ENCODE measurements around the gene PRR35. TPM values are rescaled to one million over a fixed set of nuclear protein-coding genes. Genes with fewer than 3 reads are reported as not detected.

The PRR35 gene
- total RNA-seq, 1 donor from 2014 or later, result not detected

DNA sequence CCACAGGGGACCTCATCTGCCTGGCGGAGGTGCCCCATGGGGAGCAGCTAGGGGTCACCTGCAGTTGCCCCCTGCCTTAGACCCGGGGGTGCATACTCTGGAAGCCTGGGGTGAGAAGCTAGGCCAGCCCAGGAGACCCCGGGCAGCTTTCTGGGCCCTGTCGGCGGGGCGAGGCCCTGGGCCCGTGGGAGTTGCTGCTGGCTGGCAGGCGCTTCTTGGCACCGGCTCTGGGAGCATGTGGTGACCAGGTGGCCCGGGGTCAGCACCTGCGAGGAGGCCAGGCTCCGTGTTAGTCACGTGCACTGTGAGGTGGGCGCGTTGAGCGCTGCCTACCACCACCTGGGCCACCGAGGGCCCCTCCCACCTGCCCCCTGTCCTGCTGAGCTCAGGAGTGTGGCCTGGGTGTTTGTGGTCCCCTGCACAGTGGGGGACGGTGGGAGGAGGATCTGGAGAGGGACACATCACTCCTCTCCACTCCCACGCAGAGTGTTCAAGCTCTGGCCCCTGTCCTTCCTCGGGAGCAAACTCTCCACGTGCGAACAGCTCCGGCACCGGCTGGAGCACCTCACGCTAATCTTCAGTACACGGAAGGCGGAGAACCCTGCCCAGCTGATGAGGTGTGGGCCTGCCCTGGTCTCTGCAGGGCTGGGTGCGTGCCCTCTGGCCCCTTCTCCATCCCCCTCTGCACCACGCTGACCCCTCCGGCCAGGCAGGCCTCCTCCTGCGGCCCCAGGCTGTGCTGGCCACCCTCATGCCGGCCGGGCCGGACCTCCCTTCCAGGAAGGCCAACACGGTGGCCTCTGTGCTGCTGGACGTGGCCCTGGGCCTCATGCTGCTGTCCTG lies 15.4 kb downstream of the PRR35 start:
- H3K27me3 ChIP-seq (ENCODE audit: control insufficient read depth, insufficient read depth, low read length), result no peaks in the 10 kb centered on the region
- no peak for DNase-seq (ENCODE audit: low read depth)
- TF ChIP-seq, protein P1, sequence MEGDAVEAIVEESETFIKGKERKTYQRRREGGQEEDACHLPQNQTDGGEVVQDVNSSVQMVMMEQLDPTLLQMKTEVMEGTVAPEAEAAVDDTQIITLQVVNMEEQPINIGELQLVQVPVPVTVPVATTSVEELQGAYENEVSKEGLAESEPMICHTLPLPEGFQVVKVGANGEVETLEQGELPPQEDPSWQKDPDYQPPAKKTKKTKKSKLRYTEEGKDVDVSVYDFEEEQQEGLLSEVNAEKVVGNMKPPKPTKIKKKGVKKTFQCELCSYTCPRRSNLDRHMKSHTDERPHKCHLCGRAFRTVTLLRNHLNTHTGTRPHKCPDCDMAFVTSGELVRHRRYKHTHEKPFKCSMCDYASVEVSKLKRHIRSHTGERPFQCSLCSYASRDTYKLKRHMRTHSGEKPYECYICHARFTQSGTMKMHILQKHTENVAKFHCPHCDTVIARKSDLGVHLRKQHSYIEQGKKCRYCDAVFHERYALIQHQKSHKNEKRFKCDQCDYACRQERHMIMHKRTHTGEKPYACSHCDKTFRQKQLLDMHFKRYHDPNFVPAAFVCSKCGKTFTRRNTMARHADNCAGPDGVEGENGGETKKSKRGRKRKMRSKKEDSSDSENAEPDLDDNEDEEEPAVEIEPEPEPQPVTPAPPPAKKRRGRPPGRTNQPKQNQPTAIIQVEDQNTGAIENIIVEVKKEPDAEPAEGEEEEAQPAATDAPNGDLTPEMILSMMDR (IDR thresholded peaks at IDR 0.05; ENCODE audit: insufficient read depth, low read length, poor library complexity, severe bottlenecking), result no peak
- H3K4me3 ChIP-seq (ENCODE audit: low read depth, low read length), result no peak overlapping the region
- H3K36me3 ChIP-seq (ENCODE audit: control insufficient read depth, insufficient read depth, low read length), result no peaks in the 10 kb centered on the region

DNA sequence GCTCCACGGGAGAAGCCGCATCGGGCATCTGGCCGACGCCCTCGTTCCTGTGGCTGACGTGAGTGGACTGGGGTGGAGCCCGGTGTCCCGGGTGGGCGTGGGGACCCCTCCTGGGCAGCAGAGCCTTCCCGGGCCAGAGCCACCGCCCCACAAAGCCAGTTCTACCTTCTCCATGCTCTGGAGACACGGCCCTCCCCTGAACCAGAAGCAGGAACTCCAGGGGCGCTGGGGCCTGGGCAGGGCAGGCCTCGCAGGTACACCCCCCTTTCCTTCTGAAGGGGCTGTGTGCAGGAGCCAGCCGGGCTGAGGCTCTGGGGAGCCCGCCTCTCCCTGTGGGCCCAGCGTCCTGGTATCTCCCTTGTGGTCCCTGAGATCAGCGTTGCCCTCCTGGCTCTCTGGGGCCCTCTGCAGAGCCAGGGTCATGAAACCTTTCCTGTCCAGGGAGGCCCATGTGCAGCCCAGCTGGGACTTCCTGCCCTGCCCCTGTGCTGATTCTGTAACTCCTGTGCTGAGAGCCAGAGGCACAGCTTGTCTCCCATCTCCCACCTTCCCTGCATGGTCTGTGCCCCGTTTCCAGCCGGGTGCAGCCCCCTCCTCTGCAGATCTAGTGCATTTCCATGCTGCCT lies 16.1 kb downstream of the PRR35 start:
- no peak for DNase-seq (ENCODE audit: low read depth)
- Histone ChIP-seq H3K27me3 (ENCODE audit: control insufficient read depth, insufficient read depth, low read length) (no peaks in the 10 kb centered on the region), H3K36me3 (ENCODE audit: control insufficient read depth, insufficient read depth, low read length) (no peaks in the 10 kb centered on the region), H3K4me3 (ENCODE audit: low read depth, low read length) (no peak overlapping the region)
- TF ChIP-seq, protein P1 (IDR thresholded peaks at IDR 0.05; ENCODE audit: insufficient read depth, low read length, poor library complexity, severe bottlenecking), result no peak

DNA sequence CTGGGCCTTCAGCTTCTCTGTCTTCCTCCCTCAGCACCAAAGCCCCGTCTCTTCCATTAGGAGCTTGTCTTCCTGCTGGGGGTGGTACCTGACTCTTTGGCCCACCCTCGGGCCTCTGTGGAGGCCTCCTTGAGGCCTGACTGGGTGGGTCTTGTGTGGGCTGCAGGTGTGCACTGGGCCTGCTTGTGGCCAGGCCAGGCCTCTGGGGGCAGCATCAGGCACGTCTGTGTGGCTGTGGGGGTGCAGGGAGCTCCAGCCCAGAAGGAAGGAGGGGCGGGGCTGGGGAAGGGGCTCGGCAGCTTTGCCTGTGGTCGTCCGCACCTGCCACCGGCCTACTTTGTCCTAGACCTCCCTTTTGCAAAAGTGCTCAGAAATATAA lies 16.6 kb downstream of the PRR35 start:
- Histone ChIP-seq H3K36me3 (ENCODE audit: control insufficient read depth, insufficient read depth, low read length) (no peaks in the 10 kb centered on the region), H3K27me3 (ENCODE audit: control insufficient read depth, insufficient read depth, low read length) (no peaks in the 10 kb centered on the region), H3K4me3 (ENCODE audit: low read depth, low read length) (no peak overlapping the region)
- DNase-seq (ENCODE audit: low read depth), result no peak
- TF ChIP-seq, protein P1 (IDR thresholded peaks at IDR 0.05; ENCODE audit: insufficient read depth, low read length, poor library complexity, severe bottlenecking), result peak; percentile 30

DNA sequence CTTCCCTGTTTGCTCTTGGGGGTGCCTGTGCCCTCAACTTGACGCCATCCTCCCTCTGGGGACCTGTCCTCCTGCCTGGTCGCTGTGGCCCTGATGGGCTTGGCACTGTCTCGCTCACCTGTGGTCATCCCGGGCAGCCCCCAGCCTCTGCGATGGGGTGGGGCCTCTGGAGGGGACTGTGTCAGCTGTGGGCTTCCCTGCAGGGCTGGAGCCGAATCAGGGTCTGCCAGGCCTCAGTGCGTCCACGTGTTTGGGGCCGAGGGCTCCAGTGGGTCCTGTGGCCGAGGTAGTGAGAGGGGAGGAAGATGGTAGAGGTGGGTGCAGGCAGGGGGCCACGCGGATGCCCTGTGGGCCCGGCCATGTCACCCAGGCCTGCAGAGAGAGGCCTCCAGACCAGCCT lies 17.6 kb downstream of the PRR35 start:
- H3K4me3 ChIP-seq (ENCODE audit: low read depth, low read length), result no peak overlapping the region
- no peak for DNase-seq (ENCODE audit: low read depth)
- TF ChIP-seq, protein P1 (IDR thresholded peaks at IDR 0.05; ENCODE audit: insufficient read depth, low read length, poor library complexity, severe bottlenecking), result no peak
- H3K36me3 ChIP-seq (ENCODE audit: control insufficient read depth, insufficient read depth, low read length), result no peaks in the 10 kb centered on the region
- H3K27me3 ChIP-seq (ENCODE audit: control insufficient read depth, insufficient read depth, low read length), result no peaks in the 10 kb centered on the region

DNA sequence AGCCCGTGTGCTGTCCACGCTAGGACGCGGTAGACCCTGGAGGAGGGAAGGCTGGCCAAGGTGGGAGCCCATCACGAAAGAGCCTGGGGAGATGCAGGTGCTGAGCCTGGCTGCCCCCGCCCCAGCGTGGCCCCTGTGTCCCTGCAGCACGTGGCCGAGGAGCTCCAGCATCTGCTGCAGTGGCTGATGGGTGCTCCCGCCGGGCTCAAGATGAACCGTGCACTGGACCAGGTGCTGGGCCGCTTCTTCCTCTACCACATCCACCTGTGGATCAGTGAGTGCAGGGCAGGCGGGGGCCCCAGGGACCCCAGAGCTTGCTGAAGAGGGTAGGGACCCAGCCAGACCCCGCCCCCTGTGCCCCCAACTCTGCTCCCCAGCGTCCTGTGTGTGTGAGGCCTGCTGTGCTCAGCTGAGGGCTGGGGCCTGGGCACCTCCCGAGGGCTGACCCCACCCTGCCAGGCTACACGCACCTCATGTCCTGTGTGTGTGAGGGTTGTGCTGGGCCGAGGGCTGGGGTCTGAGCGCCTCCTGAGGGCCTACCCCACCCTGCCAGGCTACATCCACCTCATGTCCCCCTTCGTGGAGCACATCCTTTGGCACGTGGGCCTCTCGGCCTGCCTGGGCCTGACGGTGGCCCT lies 18.2 kb downstream of the PRR35 start:
- DNase-seq (ENCODE audit: low read depth), result no peak
- TF ChIP-seq, protein P1 (IDR thresholded peaks at IDR 0.05; ENCODE audit: insufficient read depth, low read length, poor library complexity, severe bottlenecking), result no peak
- H3K4me3 ChIP-seq (ENCODE audit: low read depth, low read length), result no peak overlapping the region
- H3K36me3 ChIP-seq (ENCODE audit: control insufficient read depth, insufficient read depth, low read length), result no peaks in the 10 kb centered on the region
- no peaks in the 10 kb centered on the region for H3K27me3 ChIP-seq (ENCODE audit: control insufficient read depth, insufficient read depth, low read length)

Data from kidney epithelial cell (primary cell).